Measurements from ENCODE around the gene PNPLA7.
"Not testable (repeated sequence)": the region's sequence is repeated elsewhere in the genome, so short reads cannot be mapped to it uniquely, and the experiment has no call there.

PNPLA7 gene

DNA sequence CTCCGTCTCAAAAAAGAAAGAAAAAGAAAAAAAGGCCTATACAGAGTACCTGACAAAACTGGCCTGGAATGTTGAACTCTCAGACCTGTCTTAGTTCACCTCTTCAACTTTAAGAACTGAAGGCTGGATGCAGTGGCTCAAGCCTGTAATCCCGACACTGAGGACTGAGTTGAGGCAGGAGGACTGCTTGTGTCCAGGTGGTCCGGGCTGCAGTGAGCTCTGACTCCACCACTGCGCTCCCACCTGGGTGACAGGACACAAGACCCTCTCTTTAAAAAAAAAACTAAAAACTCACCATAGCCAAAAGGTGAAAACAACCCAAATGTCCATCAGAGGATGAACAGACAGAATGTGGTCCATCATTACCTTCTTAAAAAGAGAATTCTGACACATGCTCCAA is 7.9 kb upstream of the PNPLA7 start:
- Mint-ChIP-seq H3K36me3 (ENCODE audit: low read depth) (peaks cover 29% of the 10 kb centered on the region), H3K9me3 (no peaks in the 10 kb centered on the region)

DNA sequence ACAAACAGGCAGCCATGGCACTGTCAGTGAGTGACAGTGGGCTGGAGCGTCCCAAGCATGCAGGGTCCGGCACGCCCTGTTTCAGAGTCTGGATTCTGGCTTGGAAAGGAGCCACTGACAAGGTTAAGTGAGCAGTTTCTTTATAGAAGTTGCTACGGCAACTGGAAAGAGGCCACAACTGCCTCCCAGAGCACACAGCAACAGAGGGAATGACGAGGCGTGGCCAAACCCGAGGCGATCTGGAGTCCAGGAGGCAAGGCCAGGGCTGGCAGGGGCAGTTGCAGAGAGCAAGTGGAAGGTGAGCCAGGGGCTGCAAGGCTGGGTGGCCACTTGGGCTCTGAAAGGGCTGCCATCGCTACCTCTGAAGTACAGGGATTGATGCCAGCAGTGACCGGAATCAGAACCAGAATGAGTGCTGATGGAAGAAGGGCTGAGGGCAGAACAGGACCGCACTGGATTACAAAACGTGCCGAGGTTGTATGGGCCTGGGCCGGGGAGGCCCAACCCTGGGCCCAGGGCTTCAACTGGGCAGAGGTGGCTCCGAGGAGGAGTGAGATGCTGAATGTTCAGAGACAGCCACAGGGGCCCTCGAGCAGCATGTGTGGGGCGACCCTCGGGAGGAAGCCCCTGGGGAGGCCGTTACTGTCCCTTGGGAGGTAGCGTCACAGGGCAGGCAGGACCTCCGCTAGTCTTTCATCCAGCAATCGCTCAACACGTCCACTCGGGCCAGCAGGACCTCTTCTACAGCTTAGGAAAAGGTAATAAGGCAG is 6.1 kb upstream of the PNPLA7 start:
- H3K4me3 Mint-ChIP-seq, result no peak overlapping the region
- H3K27me3 Mint-ChIP-seq (ENCODE audit: low read depth), result no peaks in the 10 kb centered on the region
- peaks cover 26% of the 10 kb centered on the region for H3K36me3 Mint-ChIP-seq (ENCODE audit: low read depth)
- no peak overlapping the region for H3K27ac Mint-ChIP-seq
- H3K4me1 Mint-ChIP-seq (ENCODE audit: low read depth), result peaks cover 8% of the 10 kb centered on the region
- no peaks in the 10 kb centered on the region for H3K9me3 Mint-ChIP-seq

More for the DNA sequence above, 7.9 kb upstream of the PNPLA7 start:
- Mint-ChIP-seq H3K4me3 (no peak overlapping the region), H3K27me3 (ENCODE audit: low read depth) (no peaks in the 10 kb centered on the region), H3K27ac (no peak overlapping the region), H3K4me1 (ENCODE audit: low read depth) (peaks cover 3% of the 10 kb centered on the region)

DNA sequence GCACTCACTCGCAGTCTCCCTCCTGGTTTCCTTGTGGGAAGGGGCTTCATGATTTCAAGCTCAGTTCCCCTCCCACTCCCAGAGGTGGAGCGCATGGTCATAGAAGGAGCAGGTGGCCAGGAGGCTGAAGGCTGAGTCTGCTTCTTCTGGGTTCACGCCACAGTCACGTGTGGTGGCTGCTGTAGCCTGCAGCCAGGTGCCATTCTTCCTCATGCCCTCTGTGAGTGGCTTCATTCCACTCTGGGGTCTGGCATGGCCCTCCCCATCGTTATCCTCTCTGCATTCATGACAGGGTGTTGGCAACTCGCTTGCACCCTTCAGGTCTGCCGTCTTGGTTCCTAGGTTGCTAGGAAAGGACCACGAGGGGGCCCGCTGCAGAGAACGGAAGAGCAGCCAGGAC is 5.0 kb upstream of the PNPLA7 start:
- Mint-ChIP-seq H3K9me3 (no peaks in the 10 kb centered on the region), H3K27ac (no peak overlapping the region), H3K36me3 (ENCODE audit: low read depth) (peaks cover 25% of the 10 kb centered on the region), H3K4me3 (no peak overlapping the region), H3K27me3 (ENCODE audit: low read depth) (no peaks in the 10 kb centered on the region), H3K4me1 (ENCODE audit: low read depth) (peaks cover 9% of the 10 kb centered on the region)

DNA sequence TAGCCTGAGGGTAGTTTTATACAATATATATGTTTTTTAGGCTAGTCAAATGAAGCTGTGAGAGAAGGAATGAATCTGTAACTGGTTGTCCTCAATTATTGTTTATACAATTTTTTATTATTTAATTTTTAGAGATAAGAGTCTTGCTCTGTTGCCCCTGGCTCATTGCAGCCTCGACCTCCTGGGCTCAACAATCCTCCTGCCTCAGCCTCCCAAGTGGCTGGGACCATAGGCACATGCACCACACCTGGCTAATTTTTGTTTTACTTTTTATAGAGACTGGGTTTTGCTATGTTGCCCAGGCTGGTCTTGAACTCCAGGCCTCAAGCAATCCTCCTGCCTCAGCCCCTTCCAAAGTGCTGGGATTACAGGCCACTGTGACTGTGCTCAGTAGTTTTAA is 4.1 kb upstream of the PNPLA7 start:
- no peaks in the 10 kb centered on the region for H3K27me3 Mint-ChIP-seq (ENCODE audit: low read depth)
- no peak overlapping the region for H3K4me3 Mint-ChIP-seq
- H3K4me1 Mint-ChIP-seq (ENCODE audit: low read depth), result peaks cover 11% of the 10 kb centered on the region
- H3K27ac Mint-ChIP-seq, result no peak overlapping the region
- H3K9me3 Mint-ChIP-seq, result no peaks in the 10 kb centered on the region
- peaks cover 18% of the 10 kb centered on the region for H3K36me3 Mint-ChIP-seq (ENCODE audit: low read depth)

DNA sequence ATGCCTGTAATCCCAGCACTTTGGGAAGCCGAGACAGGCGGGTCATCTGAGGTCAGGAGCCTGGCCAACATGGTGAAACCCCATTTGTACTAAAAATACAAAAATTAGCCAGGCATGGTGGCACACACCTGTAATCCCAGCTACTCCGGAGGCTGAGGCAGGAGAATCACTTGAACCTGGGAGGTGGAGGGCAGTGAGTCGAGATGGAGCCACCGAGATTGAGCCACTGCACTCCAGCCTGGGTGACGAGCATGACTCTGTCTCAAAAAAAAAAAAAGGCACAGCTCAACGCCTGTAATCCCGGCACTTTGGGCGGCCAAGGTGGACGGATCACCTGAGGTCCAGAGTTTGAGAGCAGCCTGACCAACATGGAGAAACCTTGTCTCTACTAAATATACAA is 3.5 kb upstream of the PNPLA7 start:
- peaks cover 18% of the 10 kb centered on the region for H3K36me3 Mint-ChIP-seq (ENCODE audit: low read depth)

DNA sequence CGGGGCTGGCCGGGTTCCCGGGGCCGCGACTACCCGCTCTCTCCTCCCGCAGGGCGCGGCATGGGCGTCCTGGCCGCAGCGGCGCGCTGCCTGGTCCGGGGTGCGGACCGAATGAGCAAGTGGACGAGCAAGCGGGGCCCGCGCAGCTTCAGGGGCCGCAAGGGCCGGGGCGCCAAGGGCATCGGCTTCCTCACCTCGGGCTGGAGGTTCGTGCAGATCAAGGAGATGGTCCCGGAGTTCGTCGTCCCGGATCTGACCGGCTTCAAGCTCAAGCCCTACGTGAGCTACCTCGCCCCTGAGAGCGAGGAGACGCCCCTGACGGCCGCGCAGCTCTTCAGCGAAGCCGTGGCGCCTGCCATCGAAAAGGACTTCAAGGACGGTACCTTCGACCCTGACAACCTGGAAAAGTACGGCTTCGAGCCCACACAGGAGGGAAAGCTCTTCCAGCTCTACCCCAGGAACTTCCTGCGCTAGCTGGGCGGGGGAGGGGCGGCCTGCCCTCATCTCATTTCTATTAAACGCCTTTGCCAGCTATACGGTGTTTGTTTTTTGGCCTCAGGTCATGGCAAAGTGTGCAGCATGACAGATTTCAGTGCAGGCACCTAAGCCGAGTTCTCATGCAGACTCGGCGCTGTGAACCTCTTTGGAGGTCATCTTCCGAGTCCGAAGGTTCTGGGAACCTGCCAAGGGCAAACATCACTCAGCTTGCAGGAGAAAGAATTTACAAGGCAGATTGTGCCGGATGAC is 2.0 kb upstream of the PNPLA7 start:
- Mint-ChIP-seq H3K4me3 (peak overlapping the region; percentile 89), H3K36me3 (ENCODE audit: low read depth) (peaks cover 18% of the 10 kb centered on the region), H3K27me3 (ENCODE audit: low read depth) (no peaks in the 10 kb centered on the region), H3K9me3 (no peaks in the 10 kb centered on the region), H3K27ac (peak overlapping the region; percentile 82), H3K4me1 (ENCODE audit: low read depth) (peaks cover 11% of the 10 kb centered on the region)

More for the DNA sequence above, 3.5 kb upstream of the PNPLA7 start:
- H3K4me1 Mint-ChIP-seq (ENCODE audit: low read depth), result peaks cover 11% of the 10 kb centered on the region
- not testable (repeated sequence) for H3K27me3 Mint-ChIP-seq (ENCODE audit: low read depth); H3K4me3 Mint-ChIP-seq; H3K27ac Mint-ChIP-seq; H3K9me3 Mint-ChIP-seq

DNA sequence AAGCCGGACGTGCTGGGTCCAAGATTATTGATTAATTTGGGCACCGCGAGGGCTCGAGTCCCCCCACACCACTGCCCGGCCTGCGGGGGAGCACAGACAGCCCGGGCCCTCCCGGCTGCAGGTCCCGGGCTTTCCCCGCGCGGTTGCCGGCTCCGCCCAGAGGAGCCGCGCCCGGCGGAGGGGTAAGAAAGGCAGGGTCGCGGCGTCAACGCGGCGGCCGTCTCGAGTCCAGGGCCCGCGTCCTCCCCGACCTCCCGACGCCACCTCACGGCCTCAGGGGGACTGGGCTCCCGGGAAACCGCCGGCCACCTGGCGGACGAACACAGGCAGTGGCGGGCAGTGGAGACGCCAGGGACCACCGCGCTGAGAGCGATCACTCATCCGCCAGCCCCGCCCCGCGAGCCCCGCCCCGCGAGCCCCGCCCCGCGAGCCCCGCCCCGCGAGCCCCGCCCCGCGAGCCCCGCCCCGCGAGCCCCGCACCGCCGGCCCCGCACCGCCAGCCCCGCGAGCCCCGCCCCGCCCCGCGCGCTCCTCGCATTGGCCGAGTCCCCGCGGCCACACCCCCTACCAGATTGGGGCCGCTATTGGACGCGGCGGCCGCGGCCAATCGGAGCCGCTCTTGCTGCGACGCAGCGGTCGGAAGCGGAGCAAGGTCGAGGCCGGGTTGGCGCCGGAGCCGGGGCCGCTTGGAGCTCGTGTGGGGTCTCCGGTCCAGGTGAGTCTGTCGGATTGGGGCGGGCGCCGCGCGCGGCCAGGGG is 1.2 kb upstream of the PNPLA7 start, which contains the start of gene MRPL41:
Gene MRPL41, plus strand, starts transcription at position 616 of the 758 bp plus-strand sequence. CDS start 203 bp downstream, outside the sequence.
- Mint-ChIP-seq H3K27ac (peak within 1 kb of the TSS; percentile 82), H3K4me1 (ENCODE audit: low read depth) (peaks cover 11% of the 10 kb centered on the region), H3K4me3 (peak within 1 kb of the TSS; percentile 89), H3K36me3 (ENCODE audit: low read depth) (peaks cover 15% of the 10 kb centered on the region), H3K27me3 (ENCODE audit: low read depth) (no peaks in the 10 kb centered on the region), H3K9me3 (no peaks in the 10 kb centered on the region)

DNA sequence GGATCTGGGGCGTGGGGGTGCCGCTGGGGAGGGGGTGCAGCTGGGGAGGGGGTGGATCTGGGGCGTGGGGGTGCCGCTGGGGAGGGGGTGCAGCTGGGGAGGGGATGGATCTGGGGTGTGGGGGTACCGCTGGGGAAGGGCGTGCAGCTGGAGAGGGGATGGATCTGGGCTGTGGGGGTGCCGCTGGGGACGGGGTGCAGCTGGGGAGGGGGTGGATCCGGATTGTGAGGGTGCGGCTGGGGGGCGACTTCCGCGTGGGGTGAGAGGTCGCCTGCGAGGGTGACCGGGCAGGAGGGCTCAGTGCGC is 709 bp upstream of the PNPLA7 start:
- H3K4me3 Mint-ChIP-seq, result peak overlapping the region; percentile 68
- H3K36me3 Mint-ChIP-seq (ENCODE audit: low read depth), result peaks cover 13% of the 10 kb centered on the region
- H3K27ac Mint-ChIP-seq; H3K9me3 Mint-ChIP-seq; H3K27me3 Mint-ChIP-seq (ENCODE audit: low read depth): not testable (repeated sequence)
- H3K4me1 Mint-ChIP-seq (ENCODE audit: low read depth), result peaks cover 11% of the 10 kb centered on the region

DNA sequence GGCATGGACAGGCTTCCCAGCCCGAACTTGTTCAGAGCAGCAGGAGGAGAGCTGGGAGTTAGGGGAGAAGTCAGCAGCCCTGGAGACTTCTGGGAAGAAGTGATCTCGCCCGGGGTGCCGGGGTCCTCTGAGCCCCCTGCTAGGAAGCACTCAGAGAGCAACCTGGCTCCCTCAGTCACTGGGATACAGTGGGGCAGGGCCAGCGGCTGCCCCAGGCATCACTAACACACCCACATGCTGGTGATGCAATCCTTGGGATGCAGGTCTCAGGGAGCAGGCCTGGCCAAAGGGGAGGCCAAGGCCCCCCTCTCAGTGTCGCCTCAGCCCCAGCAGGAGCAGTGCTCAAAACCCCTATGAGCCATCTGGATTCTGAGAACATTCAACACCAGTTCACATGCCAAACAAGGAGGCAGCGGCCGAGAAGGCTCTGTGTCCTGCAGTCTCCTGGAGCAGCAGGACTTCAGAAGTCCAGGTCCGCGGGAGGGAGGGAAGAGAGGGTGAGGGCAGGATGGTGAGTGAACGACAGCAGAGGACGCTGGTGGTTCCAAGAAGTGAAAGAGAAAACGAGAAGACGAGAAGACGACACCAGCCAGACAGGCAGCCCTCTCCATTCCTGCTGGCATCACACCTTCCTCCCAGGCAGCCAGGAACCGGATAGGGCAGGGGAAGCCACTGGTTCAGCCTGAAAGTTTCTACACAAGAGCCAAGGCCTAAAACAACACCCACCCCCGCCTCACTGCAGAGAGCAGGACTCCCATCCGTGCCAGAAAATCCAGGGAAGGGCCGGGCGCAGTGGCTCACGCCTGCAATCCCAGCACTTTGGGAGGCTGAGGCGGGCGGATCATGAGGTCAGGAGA is 2.3 kb downstream of the PNPLA7 start:
- Mint-ChIP-seq H3K4me1 (ENCODE audit: low read depth) (peaks cover 7% of the 10 kb centered on the region), H3K27ac (peak overlapping the region; percentile 73), H3K4me3 (peak overlapping the region; percentile 42), H3K36me3 (ENCODE audit: low read depth) (peaks cover 5% of the 10 kb centered on the region), H3K27me3 (ENCODE audit: low read depth) (no peaks in the 10 kb centered on the region), H3K9me3 (no peaks in the 10 kb centered on the region)

DNA sequence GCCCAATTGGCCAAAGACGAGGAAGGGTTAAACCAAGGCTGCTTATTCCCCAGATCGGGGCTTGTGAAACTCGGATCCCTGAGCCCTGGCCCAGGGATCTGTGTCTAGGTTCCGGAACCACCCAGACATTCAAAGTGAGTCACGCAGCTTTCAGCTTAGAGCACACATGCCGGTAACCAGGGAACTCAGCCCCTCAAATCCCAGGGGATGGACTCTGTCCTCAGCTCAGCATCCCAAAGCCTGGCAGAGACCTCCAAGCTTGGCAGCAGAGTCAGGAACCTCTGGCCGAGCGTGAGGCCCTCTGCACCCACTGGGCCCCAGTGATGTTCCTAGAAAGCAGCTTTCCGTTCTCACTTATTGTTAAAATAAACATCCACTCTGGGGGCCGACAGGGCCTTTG is 5.1 kb downstream of the PNPLA7 start:
- H3K36me3 Mint-ChIP-seq (ENCODE audit: low read depth), result no peaks in the 10 kb centered on the region
- H3K9me3 Mint-ChIP-seq, result no peaks in the 10 kb centered on the region
- no peak overlapping the region for H3K4me3 Mint-ChIP-seq
- no peaks in the 10 kb centered on the region for H3K27me3 Mint-ChIP-seq (ENCODE audit: low read depth)
- H3K27ac Mint-ChIP-seq, result no peak overlapping the region
- H3K4me1 Mint-ChIP-seq (ENCODE audit: low read depth), result peaks cover 1% of the 10 kb centered on the region

DNA sequence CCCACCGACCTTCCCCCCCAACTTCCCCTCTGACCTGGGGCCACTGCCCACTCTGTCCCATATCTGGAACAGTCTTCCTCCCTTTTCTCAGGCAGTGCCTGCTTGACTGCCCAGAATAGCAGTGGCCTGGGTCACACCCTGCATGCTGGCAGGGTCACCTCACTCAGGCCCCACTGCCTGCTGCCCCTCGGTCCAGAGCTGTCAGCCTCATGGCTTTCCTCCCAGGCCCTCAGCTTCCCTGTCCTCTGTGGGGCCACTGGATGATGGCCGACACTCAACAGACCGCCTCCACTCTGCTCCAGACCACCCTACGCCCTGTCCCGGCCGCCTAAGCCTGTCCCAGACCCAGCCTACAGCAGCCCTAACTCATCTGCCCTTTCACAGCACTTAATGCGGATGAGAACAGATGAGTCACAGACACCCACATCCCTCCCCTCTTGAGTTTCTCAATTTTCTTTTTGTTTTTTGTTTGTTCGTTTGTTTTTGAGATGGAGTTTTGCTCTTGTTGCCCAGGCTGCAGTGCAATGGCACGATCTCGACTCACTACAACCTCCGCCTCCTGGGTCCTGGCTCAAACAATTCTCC is 5.9 kb downstream of the PNPLA7 start:
- H3K4me3 Mint-ChIP-seq, result no peak overlapping the region
- H3K36me3 Mint-ChIP-seq (ENCODE audit: low read depth), result no peaks in the 10 kb centered on the region
- H3K9me3 Mint-ChIP-seq, result no peaks in the 10 kb centered on the region
- H3K4me1 Mint-ChIP-seq (ENCODE audit: low read depth), result no peaks in the 10 kb centered on the region
- H3K27me3 Mint-ChIP-seq (ENCODE audit: low read depth), result no peaks in the 10 kb centered on the region
- H3K27ac Mint-ChIP-seq, result no peak overlapping the region

DNA sequence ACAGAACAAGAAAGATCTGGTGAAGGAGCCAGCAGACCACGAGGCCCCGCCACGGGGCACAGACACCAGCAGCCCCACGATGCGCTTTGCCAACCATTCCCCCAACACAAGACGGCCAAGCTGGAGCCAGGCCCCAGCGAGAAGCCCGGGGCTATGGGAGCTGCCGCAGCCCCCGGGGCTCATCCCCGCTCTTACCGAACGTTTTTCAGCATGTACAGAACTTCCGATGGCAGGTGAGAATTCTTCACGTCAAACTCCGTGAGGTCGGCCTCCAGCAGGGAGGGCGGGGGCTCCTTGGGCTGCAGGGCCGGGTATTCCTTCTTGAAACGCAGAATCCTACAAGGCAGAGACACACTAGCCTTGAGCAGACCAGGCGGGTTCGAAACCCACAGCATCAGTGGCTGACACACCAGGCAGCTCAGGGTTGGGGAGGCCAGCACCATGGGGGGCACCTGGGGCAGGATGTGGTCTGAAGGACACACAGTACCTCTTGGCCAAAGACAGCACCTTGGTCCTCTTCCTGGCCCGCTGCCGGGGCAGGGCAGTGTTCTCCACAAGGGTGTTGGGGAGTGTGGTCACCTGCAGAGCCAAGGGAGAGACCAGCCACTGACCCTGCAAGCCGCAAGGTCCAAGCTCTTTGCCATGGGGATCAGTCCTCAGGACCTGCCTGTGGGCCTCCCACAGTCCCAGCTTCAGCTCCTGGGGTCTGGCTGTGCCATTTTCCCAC is 6.8 kb downstream of the PNPLA7 start:
- H3K4me1 Mint-ChIP-seq (ENCODE audit: low read depth), result no peaks in the 10 kb centered on the region
- no peak overlapping the region for H3K4me3 Mint-ChIP-seq
- no peaks in the 10 kb centered on the region for H3K27me3 Mint-ChIP-seq (ENCODE audit: low read depth)
- no peak overlapping the region for H3K27ac Mint-ChIP-seq
- no peaks in the 10 kb centered on the region for H3K9me3 Mint-ChIP-seq
- H3K36me3 Mint-ChIP-seq (ENCODE audit: low read depth), result no peaks in the 10 kb centered on the region

DNA sequence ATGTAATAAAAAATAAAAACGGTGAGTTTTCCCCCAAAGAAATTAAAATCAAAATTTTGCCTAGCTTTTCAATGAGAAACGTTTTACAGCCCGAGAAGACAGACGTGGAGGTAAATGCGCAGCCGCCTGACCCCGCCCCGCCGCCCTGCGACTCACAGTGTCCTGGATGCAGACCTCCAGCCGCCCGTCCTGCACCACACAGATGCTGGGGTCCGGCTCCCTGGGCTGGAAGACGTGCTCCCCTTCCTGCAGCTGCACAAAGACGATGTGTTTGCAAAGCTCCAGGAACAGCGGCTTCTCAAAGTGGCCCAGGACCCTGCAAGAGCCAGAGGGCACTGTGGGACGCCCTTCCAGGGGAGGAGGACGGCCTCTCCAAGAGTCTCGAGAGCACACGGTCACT is 7.7 kb downstream of the PNPLA7 start:
- Mint-ChIP-seq H3K36me3 (ENCODE audit: low read depth) (no peaks in the 10 kb centered on the region), H3K27ac (no peak overlapping the region), H3K9me3 (no peaks in the 10 kb centered on the region), H3K4me1 (ENCODE audit: low read depth) (peaks cover 2% of the 10 kb centered on the region), H3K4me3 (no peak overlapping the region), H3K27me3 (ENCODE audit: low read depth) (no peaks in the 10 kb centered on the region)
